Measurements from ENCODE around the gene CACNA1D. TPM values are rescaled to one million over a fixed set of nuclear protein-coding genes. Genes with fewer than 3 reads are reported as not detected.
"Not testable (repeated sequence)": the region's sequence is repeated elsewhere in the genome, so short reads cannot be mapped to it uniquely, and the experiment has no call there.

Gene CACNA1D
- total RNA-seq, 3 donors from 2014 or later, result 0.96 to 50.3 (median 32.1) TPM

DNA sequence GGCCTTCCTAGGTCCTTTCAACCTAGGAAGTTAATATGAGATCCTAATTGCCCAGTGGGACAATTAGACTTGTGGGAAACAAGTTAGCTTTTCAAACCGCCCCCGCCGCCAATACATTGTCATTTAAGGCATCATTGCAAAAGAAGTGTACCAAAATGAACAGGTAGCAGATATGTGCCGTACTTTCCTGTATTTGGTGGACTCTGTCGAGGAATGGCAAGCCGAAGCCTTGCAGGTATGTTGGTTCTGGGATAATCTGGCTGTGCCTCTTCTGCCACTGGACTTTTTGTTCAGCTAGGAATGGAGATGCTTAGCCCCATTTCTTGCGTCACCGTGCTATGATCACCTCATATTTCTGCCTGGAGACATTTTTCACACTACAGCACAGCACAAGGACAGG lies 157.5 kb downstream of the CACNA1D start:
- TF ChIP-seq CTCF (IDR thresholded peaks at IDR 0.05) (no peak), POLR2AphosphoS5 (IDR thresholded peaks at IDR 0.05) (no peak), POLR2A (IDR thresholded peaks at IDR 0.05) (no peak)
- H3K9me3 ChIP-seq, result no peaks in the 10 kb centered on the region
- DNase-seq (ENCODE audit: low spot score in 2 of 2), result no peak
- no peak overlapping the region for H3K4me3 ChIP-seq
- H3K27me3 ChIP-seq, result no peaks in the 10 kb centered on the region
- no peaks in the 10 kb centered on the region for H3K4me1 ChIP-seq
- no peaks in the 10 kb centered on the region for H3K36me3 ChIP-seq
- intact Hi-C loops (cut with DNase I; ENCODE audit: low total_unique reads), result no loop called here
- H3K27ac ChIP-seq, result no peak overlapping the region

DNA sequence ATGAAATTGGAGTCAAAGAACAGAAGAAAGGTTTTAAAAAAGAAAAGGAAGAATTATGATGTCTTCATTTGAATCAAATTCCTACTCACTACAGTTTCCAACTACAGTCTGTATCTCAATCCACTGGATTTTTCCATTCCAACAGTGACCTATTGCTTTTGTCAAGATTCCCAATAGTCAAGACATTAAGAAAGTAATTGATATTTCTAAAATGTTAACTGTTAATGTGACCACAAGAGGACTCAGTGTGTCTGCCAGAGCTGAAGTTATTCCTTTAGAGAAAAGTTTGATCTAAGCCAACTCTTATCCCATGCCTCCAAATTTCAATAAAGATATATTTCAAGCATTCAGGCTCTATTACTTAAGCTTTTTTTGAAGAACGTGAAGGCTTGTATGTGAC lies 163.2 kb downstream of the CACNA1D start:
- intact Hi-C loops (cut with DNase I; ENCODE audit: low total_unique reads), result no loop called here
- Histone ChIP-seq H3K27ac (no peak overlapping the region), H3K36me3 (no peaks in the 10 kb centered on the region), H3K27me3 (no peaks in the 10 kb centered on the region), H3K4me3 (no peak overlapping the region), H3K4me1 (no peaks in the 10 kb centered on the region), H3K9me3 (no peaks in the 10 kb centered on the region)
- TF ChIP-seq POLR2A (IDR thresholded peaks at IDR 0.05) (no peak), CTCF (IDR thresholded peaks at IDR 0.05) (no peak), POLR2AphosphoS5 (IDR thresholded peaks at IDR 0.05) (no peak)
- DNase-seq (ENCODE audit: low spot score in 2 of 2), result no peak

DNA sequence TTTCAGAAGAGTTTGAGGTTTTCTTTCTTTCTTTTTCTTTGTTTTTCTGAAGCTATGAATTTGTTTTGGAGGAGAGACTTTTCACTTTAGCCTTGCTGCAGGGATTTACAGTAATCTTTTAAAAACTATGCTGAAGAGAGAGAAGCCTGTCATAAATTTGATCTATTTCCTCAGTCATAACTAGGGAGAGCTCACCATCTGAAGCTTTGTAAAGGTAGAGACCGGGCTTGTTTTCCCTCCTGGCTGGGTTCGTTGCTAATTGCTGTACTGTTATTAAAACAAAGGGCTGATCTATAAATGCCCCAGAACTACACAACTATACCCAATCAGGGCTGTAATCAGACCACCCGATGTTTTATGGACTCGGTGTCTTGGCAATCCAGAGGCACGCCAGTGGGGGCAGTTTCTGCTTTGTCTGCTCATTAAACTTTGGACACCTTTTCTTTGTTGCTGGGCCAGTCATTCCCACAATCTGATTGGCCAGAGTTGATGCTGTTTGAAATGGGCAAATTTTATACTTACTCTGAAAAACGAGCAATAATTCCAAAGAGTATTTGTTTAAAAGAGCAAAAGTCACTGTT lies 164.3 kb downstream of the CACNA1D start:
- no peak for DNase-seq (ENCODE audit: low spot score in 2 of 2)
- intact Hi-C loops (cut with DNase I; ENCODE audit: low total_unique reads), result no loop called here
- Histone ChIP-seq H3K27ac (no peak overlapping the region), H3K36me3 (no peaks in the 10 kb centered on the region), H3K9me3 (no peaks in the 10 kb centered on the region), H3K4me3 (no peak overlapping the region), H3K27me3 (no peaks in the 10 kb centered on the region), H3K4me1 (no peaks in the 10 kb centered on the region)
- TF ChIP-seq CTCF (IDR thresholded peaks at IDR 0.05) (no peak), POLR2A (IDR thresholded peaks at IDR 0.05) (no peak), POLR2AphosphoS5 (IDR thresholded peaks at IDR 0.05) (no peak)

- no peak for TF ChIP-seq POLR2AphosphoS5 (IDR thresholded peaks at IDR 0.05)
- TF ChIP-seq POLR2A (IDR thresholded peaks at IDR 0.05), result no peak
- TF ChIP-seq CTCF (IDR thresholded peaks at IDR 0.05), result no peak
- DNase-seq (ENCODE audit: low spot score in 2 of 2), result no peak
- intact Hi-C loops (cut with DNase I; ENCODE audit: low total_unique reads), result no loop called here
- no peaks in the 10 kb centered on the region for H3K36me3 ChIP-seq
- no peak overlapping the region for H3K4me3 ChIP-seq
- peaks cover 0 to 5% of the 10 kb centered on the region in 2 donors for H3K9me3 ChIP-seq
- H3K4me1 ChIP-seq, result no peaks in the 10 kb centered on the region
- H3K27me3 ChIP-seq, result no peaks in the 10 kb centered on the region
- H3K27ac ChIP-seq, result no peak overlapping the region
Measured at GRCh38 chr3:53659996-53660395, 165.6 kb downstream of the CACNA1D start.

GRCh38 chr3:53661480-53661879 lies 167.1 kb downstream of the CACNA1D start:
- intact Hi-C loops (cut with DNase I; ENCODE audit: low total_unique reads), result no loop called here
- TF ChIP-seq POLR2AphosphoS5 (IDR thresholded peaks at IDR 0.05) (no peak), POLR2A (IDR thresholded peaks at IDR 0.05) (no peak), CTCF (IDR thresholded peaks at IDR 0.05) (no peak)
- no peak overlapping the region for H3K4me3 ChIP-seq
- no peaks in the 10 kb centered on the region for H3K27me3 ChIP-seq
- peaks cover 0 to 5% of the 10 kb centered on the region in 2 donors for H3K9me3 ChIP-seq
- DNase-seq (ENCODE audit: low spot score in 2 of 2), result no peak
- H3K36me3 ChIP-seq, result no peaks in the 10 kb centered on the region
- H3K27ac ChIP-seq, result no peak overlapping the region
- no peaks in the 10 kb centered on the region for H3K4me1 ChIP-seq

DNA sequence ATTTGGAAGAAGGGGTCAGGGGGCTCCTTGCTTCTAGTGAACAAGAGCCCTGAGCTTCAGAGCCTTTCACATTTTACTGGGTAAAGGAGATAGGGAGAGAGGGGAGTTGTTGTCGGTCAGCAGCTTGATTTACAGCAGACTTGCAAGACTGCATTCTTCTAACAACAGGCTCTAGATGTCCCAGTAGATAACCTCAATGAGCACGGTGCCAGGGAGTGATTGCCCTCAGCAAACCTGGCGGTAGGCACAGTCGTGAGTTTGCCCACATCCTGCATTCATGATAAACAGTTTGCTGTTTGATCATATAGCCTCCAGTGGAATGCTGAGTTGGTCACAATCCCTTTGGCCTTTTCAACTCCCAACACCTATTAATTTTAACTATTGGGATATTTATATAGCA lies 170.4 kb downstream of the CACNA1D start:
- H3K4me3 ChIP-seq; intact Hi-C loops (cut with DNase I; ENCODE audit: low total_unique reads); H3K36me3 ChIP-seq; H3K4me1 ChIP-seq; H3K27me3 ChIP-seq; DNase-seq (ENCODE audit: low spot score in 2 of 2); H3K27ac ChIP-seq; H3K9me3 ChIP-seq: not testable (repeated sequence)
